Measurements from ENCODE around the gene UBAP2. TPM values are rescaled to one million over a fixed set of nuclear protein-coding genes. Genes with fewer than 3 reads are reported as not detected.

Gene UBAP2
- total and polyA plus RNA-seq, 2 donors, result 17.2 to 31.9 TPM

DNA sequence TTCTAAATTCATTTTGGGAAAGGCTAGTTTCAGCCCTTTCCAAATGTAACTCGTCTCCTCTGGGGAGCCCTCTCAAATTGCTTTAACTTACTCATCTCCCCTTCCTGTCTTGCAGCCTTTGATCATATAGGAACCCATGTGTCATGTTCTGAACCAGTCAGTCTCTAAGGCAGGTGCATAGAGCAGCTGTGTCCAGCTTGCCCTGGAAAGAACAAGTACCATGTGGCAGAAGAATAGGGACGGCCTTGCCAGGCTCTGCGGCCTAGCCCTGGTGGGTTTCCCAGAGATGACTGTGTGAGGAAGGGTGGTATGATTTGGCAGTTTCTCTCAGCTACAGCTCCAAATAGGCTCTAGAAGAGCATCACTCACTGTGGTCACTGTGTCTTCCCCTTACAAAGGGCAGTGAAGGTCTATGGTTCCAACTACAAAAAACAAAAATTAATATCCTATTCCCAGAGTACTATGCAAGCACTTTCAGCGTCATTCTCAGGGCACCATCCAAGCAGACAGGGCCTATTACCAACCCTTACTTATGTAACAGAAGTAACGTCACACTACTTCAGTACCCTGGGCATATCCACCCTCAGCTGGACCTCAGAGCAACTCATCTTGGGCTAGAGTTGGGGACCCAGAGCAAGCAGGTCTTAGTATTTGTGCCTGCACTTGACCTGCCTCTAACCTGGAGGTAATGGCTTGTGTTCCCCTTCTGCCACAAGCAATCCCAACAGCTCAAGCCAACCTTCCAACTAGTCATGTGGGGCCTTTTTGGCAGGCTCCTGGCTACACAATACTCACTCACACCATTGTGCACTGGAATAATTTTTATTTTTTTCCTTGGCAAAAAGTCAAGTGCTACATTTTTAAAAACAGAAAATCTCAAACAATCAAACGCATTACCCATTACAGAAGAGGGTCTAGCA, 37.2 kb upstream of the UBAP2 start:
- WGBS, result 93% methylated on average over 6 of the region's 6 CpGs
- H3K27me3 ChIP-seq (ENCODE audit: control insufficient read depth in 2 of 2, insufficient read depth in 1 of 2, low read length in 1 of 2), result no peaks in the 10 kb centered on the region
- DNase-seq (ENCODE audit: low read depth in 6 of 9, low spot score in 9 of 9), result peak in 2 of 9 donors; percentile 10 to 20
- no peaks in the 10 kb centered on the region for H3K9me3 ChIP-seq (ENCODE audit: control insufficient read depth in 2 of 2, insufficient read depth in 1 of 2, low read length in 1 of 2)
- peaks cover 34 to 46% of the 10 kb centered on the region in 2 donors for H3K36me3 ChIP-seq (ENCODE audit: control insufficient read depth in 2 of 2, insufficient read depth in 2 of 2, low read length in 1 of 2)
- no peak overlapping the region for H3K27ac ChIP-seq (ENCODE audit: low read depth in 1 of 2, low read length in 1 of 2)
- no peak overlapping the region for H3K4me3 ChIP-seq (ENCODE audit: low read length in 2 of 2)
- H3K4me1 ChIP-seq (ENCODE audit: control insufficient read depth in 2 of 2, insufficient read depth in 2 of 2, low read length in 2 of 2), result no peaks in the 10 kb centered on the region

DNA sequence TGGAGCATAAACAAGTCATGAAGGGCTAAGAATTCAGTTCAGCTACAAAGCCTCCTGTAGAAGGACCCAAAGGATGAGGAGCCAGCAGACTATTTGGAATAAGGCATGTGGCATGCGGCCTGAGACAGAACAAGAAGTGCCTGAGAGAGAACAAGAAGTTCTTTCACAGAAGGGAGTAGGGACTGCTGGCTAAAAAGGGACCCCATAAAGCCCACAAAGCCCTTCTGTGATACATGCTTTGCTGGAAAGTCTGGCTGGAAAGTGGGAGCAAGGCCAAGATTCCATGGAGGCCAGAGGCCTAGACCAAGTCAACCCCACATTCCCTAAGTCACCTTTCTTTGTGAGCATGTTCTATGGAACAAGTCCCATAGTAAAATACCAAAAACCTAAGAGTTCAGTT, 35.9 kb upstream of the UBAP2 start:
- no peaks in the 10 kb centered on the region for H3K27me3 ChIP-seq (ENCODE audit: control insufficient read depth in 2 of 2, insufficient read depth in 1 of 2, low read length in 1 of 2)
- DNase-seq (ENCODE audit: low read depth in 6 of 9, low spot score in 9 of 9), result no peak
- WGBS, result 93% methylated on average over 1 of the region's 1 CpG
- H3K4me1 ChIP-seq (ENCODE audit: control insufficient read depth in 2 of 2, insufficient read depth in 2 of 2, low read length in 2 of 2), result no peaks in the 10 kb centered on the region
- H3K36me3 ChIP-seq (ENCODE audit: control insufficient read depth in 2 of 2, insufficient read depth in 2 of 2, low read length in 1 of 2), result peaks cover 30 to 38% of the 10 kb centered on the region in 2 donors
- H3K27ac ChIP-seq (ENCODE audit: low read depth in 1 of 2, low read length in 1 of 2), result no peak overlapping the region
- no peak overlapping the region for H3K4me3 ChIP-seq (ENCODE audit: low read length in 2 of 2)
- H3K9me3 ChIP-seq (ENCODE audit: control insufficient read depth in 2 of 2, insufficient read depth in 1 of 2, low read length in 1 of 2), result no peaks in the 10 kb centered on the region

DNA sequence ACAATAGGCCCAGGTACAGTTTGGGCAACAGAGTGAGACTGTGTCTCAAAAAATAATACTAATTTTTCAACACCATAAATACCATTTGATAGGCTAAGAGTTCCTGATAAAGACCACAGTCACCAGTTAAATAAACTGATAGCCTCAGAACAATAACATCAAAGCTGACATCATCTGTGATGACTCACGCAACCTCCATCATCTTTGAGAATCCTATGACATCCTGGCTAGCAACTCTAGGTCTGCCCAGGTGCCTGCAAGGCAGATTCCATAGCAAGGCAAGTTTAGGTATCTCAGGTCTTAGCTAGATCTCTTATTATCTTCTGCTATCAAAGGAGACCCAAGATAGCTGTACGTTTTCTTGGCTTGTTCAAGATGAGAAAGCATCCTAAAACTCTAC, 30.5 kb upstream of the UBAP2 start:
- no peak overlapping the region for H3K27ac ChIP-seq (ENCODE audit: low read depth in 1 of 2, low read length in 1 of 2)
- no peak for DNase-seq (ENCODE audit: low read depth in 6 of 9, low spot score in 9 of 9)
- no peak overlapping the region for H3K4me3 ChIP-seq (ENCODE audit: low read length in 2 of 2)
- no peaks in the 10 kb centered on the region for H3K27me3 ChIP-seq (ENCODE audit: control insufficient read depth in 2 of 2, insufficient read depth in 1 of 2, low read length in 1 of 2)
- no peaks in the 10 kb centered on the region for H3K4me1 ChIP-seq (ENCODE audit: control insufficient read depth in 2 of 2, insufficient read depth in 2 of 2, low read length in 2 of 2)
- H3K9me3 ChIP-seq (ENCODE audit: control insufficient read depth in 2 of 2, insufficient read depth in 1 of 2, low read length in 1 of 2), result no peaks in the 10 kb centered on the region
- H3K36me3 ChIP-seq (ENCODE audit: control insufficient read depth in 2 of 2, insufficient read depth in 2 of 2, low read length in 1 of 2), result no peaks in the 10 kb centered on the region
- WGBS, result 94% methylated on average over 2 of the region's 2 CpGs

DNA sequence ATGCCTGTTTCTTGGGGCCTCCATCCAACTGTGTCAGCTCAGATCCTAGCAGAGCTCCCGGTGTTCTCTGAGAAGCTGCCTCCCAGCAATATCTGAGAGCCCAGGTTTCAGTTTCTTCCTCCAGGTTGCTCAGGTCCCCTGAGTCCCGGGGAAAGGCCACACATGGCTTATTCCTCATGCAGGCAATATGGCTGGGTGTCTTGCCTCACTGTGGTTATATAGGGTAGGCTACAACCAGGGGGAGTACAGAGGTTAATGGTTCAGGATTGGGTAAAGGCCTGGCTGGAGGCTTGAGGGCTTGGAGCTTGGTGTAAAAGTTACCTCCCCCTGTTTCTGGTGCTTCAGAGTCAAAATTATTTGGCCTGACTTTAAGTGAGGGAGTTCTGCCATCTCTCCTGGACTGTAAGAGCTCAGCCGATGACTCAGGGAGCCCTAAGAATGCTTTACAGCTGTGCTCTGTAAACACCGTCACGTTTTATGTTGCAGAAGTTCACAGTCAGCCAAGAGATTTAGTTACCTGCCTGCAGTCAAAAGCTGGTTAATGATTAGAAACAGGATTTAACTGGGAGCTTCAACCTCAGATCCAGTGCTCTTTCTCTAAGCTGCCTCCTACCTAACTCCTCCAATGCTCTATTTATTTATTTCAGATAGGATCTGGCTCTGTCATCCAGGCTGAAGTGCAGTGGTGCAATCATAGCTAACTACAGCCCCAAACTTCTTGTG, 24.3 kb upstream of the UBAP2 start:
- Histone ChIP-seq H3K4me1 (ENCODE audit: control insufficient read depth in 2 of 2, insufficient read depth in 2 of 2, low read length in 2 of 2) (peaks cover 0 to 7% of the 10 kb centered on the region in 2 donors), H3K4me3 (ENCODE audit: low read length in 2 of 2) (no peak overlapping the region), H3K27ac (ENCODE audit: low read depth in 1 of 2, low read length in 1 of 2) (peak overlapping the region; percentile 61 to 78), H3K36me3 (ENCODE audit: control insufficient read depth in 2 of 2, insufficient read depth in 2 of 2, low read length in 1 of 2) (no peaks in the 10 kb centered on the region), H3K27me3 (ENCODE audit: control insufficient read depth in 2 of 2, insufficient read depth in 1 of 2, low read length in 1 of 2) (no peaks in the 10 kb centered on the region), H3K9me3 (ENCODE audit: control insufficient read depth in 2 of 2, insufficient read depth in 1 of 2, low read length in 1 of 2) (no peaks in the 10 kb centered on the region)
- DNase-seq (ENCODE audit: low read depth in 6 of 9, low spot score in 9 of 9), result no peak
- 94% methylated on average over 5 of the region's 5 CpGs for WGBS

DNA sequence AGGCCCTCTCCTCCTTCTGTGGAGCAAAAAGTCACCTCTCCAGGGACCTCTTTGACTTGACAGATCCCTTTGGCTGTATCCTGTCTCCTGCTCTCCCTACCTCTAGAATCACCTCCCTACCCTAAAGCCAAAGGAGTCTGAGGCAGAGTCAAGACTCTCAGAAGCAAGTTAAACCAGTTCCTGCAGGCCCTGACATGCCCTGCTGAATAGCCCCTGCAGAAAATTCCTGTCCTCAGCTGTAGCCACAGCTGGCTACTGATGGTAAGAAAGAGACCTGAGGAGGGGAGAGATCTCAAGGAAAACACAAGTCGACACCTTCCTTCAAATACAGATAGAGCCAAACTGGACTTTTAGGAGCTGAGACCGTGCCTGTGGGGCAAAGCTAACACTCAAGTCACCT, 23.7 kb upstream of the UBAP2 start:
- Histone ChIP-seq H3K27ac (ENCODE audit: low read depth in 1 of 2, low read length in 1 of 2) (peak overlapping the region; percentile 61 to 78), H3K9me3 (ENCODE audit: control insufficient read depth in 2 of 2, insufficient read depth in 1 of 2, low read length in 1 of 2) (no peaks in the 10 kb centered on the region), H3K27me3 (ENCODE audit: control insufficient read depth in 2 of 2, insufficient read depth in 1 of 2, low read length in 1 of 2) (no peaks in the 10 kb centered on the region), H3K4me1 (ENCODE audit: control insufficient read depth in 2 of 2, insufficient read depth in 2 of 2, low read length in 2 of 2) (peaks cover 0 to 7% of the 10 kb centered on the region in 2 donors), H3K36me3 (ENCODE audit: control insufficient read depth in 2 of 2, insufficient read depth in 2 of 2, low read length in 1 of 2) (no peaks in the 10 kb centered on the region), H3K4me3 (ENCODE audit: low read length in 2 of 2) (no peak overlapping the region)
- DNase-seq (ENCODE audit: low read depth in 6 of 9, low spot score in 9 of 9), result peak in 1 of 9 donors; percentile 37
- WGBS, result 96% methylated on average over 2 of the region's 2 CpGs

DNA sequence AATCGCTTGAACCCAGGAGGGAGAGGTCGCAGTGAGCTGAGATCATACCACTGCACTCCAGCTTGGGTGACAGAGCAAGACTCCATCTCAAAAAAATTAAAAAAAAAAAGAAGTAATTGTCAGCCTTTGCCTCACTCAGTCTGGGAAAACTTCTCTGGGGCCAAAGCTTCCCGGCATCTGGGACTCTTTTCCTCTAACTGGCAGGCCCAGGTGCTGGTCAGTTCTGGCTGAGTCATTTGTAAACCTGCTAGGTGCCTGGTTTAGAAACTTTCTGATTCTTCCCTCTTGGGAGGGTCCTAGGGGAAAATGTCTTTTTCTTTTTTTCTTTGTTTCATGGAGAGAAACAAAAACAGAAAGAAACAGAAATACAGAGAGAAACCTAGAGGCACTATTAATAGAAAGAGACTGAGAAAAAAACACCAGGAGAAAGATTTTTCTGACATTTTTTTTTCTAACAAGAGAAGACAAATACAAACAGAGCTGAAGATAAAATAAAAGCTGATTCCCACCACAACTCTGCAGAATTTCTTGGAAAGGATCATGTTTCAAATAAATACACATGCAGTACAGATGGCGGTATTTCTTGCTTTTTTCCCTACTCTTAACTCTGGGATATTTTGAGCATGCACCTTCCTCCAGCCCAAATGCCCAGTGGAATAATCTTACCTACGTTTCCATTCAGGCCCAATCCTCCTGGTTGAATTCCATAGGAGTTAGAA, 22.1 kb upstream of the UBAP2 start:
- Histone ChIP-seq H3K4me3 (ENCODE audit: low read length in 2 of 2) (no peak overlapping the region), H3K4me1 (ENCODE audit: control insufficient read depth in 2 of 2, insufficient read depth in 2 of 2, low read length in 2 of 2) (peaks cover 0 to 7% of the 10 kb centered on the region in 2 donors), H3K9me3 (ENCODE audit: control insufficient read depth in 2 of 2, insufficient read depth in 1 of 2, low read length in 1 of 2) (no peaks in the 10 kb centered on the region), H3K36me3 (ENCODE audit: control insufficient read depth in 2 of 2, insufficient read depth in 2 of 2, low read length in 1 of 2) (no peaks in the 10 kb centered on the region), H3K27ac (ENCODE audit: low read depth in 1 of 2, low read length in 1 of 2) (no peak overlapping the region), H3K27me3 (ENCODE audit: control insufficient read depth in 2 of 2, insufficient read depth in 1 of 2, low read length in 1 of 2) (no peaks in the 10 kb centered on the region)
- 92% methylated on average over 5 of the region's 5 CpGs for WGBS
- DNase-seq (ENCODE audit: low read depth in 6 of 9, low spot score in 9 of 9), result no peak

DNA sequence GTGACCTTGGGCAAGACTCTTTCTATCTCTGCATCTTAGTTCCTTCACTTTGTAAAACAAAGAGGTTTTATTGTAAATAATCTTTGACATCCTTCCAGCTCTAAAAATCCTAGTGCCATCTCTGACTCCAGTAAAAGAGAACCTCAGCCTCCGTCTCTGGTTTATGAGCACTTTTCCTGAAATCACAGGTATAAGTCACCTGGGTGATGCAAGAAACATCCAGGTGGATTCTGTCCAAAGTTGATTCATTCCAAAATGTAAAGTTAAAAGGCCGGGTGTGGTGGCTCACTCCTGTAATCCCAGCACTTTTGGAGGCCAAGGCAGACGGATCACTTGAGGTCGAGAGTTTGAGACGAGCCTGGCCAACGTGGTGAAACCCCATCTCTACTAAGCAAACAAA, 21.1 kb upstream of the UBAP2 start:
- Histone ChIP-seq H3K36me3 (ENCODE audit: control insufficient read depth in 2 of 2, insufficient read depth in 2 of 2, low read length in 1 of 2) (no peaks in the 10 kb centered on the region), H3K9me3 (ENCODE audit: control insufficient read depth in 2 of 2, insufficient read depth in 1 of 2, low read length in 1 of 2) (no peaks in the 10 kb centered on the region), H3K27ac (ENCODE audit: low read depth in 1 of 2, low read length in 1 of 2) (no peak overlapping the region), H3K27me3 (ENCODE audit: control insufficient read depth in 2 of 2, insufficient read depth in 1 of 2, low read length in 1 of 2) (no peaks in the 10 kb centered on the region), H3K4me3 (ENCODE audit: low read length in 2 of 2) (no peak overlapping the region), H3K4me1 (ENCODE audit: control insufficient read depth in 2 of 2, insufficient read depth in 2 of 2, low read length in 2 of 2) (peaks cover 0 to 7% of the 10 kb centered on the region in 2 donors)
- 97% methylated on average over 6 of the region's 6 CpGs for WGBS
- DNase-seq (ENCODE audit: low read depth in 6 of 9, low spot score in 9 of 9), result no peak

DNA sequence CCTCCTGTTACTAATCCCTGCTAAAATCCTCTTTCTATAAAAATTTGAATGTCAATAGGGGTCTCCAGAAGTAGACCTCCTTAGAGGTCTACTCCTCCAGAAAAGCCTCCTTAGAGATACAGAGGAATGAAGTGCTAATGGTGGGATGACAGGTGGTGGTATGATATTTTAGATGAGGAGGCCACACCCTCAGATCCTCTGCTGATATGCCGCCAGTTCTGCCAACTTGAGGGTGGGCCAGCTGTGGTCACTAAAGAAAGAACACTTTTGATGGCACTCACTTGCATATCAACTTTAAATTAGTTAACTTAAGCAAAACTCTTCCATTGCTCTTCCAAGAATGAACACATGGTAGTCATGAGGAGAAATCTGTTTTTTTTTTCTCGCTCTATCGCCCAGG, 16.9 kb upstream of the UBAP2 start:
- H3K27ac ChIP-seq (ENCODE audit: low read depth in 1 of 2, low read length in 1 of 2), result no peak overlapping the region
- H3K9me3 ChIP-seq (ENCODE audit: control insufficient read depth in 2 of 2, insufficient read depth in 1 of 2, low read length in 1 of 2), result no peaks in the 10 kb centered on the region
- WGBS, result 97% methylated on average over 3 of the region's 3 CpGs
- DNase-seq (ENCODE audit: low read depth in 6 of 9, low spot score in 9 of 9), result no peak
- H3K36me3 ChIP-seq (ENCODE audit: control insufficient read depth in 2 of 2, insufficient read depth in 2 of 2, low read length in 1 of 2), result no peaks in the 10 kb centered on the region
- no peak overlapping the region for H3K4me3 ChIP-seq (ENCODE audit: low read length in 2 of 2)
- no peaks in the 10 kb centered on the region for H3K27me3 ChIP-seq (ENCODE audit: control insufficient read depth in 2 of 2, insufficient read depth in 1 of 2, low read length in 1 of 2)
- H3K4me1 ChIP-seq (ENCODE audit: control insufficient read depth in 2 of 2, insufficient read depth in 2 of 2, low read length in 2 of 2), result peaks cover 0 to under 1% of the 10 kb centered on the region in 2 donors

DNA sequence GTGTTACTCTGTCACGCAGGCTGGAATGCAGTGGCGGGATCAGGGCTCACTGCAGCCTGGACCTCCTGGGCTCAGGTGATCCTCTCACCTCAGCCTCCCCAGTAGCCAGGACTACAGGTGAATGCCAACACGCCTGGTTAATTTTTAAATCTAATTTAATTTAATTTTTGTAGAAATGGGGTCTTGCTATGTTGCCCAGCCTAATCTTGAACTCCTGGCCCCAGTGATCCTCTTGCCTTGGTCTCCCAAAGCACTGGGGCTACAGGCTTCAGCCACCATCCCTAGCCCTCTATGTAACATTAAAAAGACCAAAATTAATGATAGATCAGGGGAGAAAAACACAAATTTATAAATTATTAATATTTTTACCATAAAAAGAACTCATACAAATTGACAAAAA, 11.3 kb upstream of the UBAP2 start:
- WGBS, result 100% methylated on average over 3 of the region's 3 CpGs
- H3K9me3 ChIP-seq (ENCODE audit: control insufficient read depth in 2 of 2, insufficient read depth in 1 of 2, low read length in 1 of 2), result no peaks in the 10 kb centered on the region
- no peaks in the 10 kb centered on the region for H3K4me1 ChIP-seq (ENCODE audit: control insufficient read depth in 2 of 2, insufficient read depth in 2 of 2, low read length in 2 of 2)
- no peak overlapping the region for H3K27ac ChIP-seq (ENCODE audit: low read depth in 1 of 2, low read length in 1 of 2)
- H3K4me3 ChIP-seq (ENCODE audit: low read length in 2 of 2), result no peak overlapping the region
- no peak for DNase-seq (ENCODE audit: low read depth in 6 of 9, low spot score in 9 of 9)
- H3K27me3 ChIP-seq (ENCODE audit: control insufficient read depth in 2 of 2, insufficient read depth in 1 of 2, low read length in 1 of 2), result no peaks in the 10 kb centered on the region
- H3K36me3 ChIP-seq (ENCODE audit: control insufficient read depth in 2 of 2, insufficient read depth in 2 of 2, low read length in 1 of 2), result no peaks in the 10 kb centered on the region

All from thymus (tissue), 11 donors.